ENCODE measurements around the gene GFI1B.
"Not testable (repeated sequence)": the region's sequence is repeated elsewhere in the genome, so short reads cannot be mapped to it uniquely, and the experiment has no call there.

The GFI1B gene

GRCh38 chr9:132991351-132992300 lies 13.1 kb downstream of the GFI1B start:
- Mint-ChIP-seq H3K4me3 (no peak overlapping the region), H3K36me3 (no peaks in the 10 kb centered on the region), H3K27ac (no peak overlapping the region), H3K4me1 (peaks cover 13% of the 10 kb centered on the region in 2 donors), H3K27me3 (peaks cover 42 to 56% of the 10 kb centered on the region in 2 donors), H3K9me3 (no peaks in the 10 kb centered on the region)
- DNase-seq (no peak), ATAC-seq (replicated peaks) (no peak)

GRCh38 chr9:132993511-132993939 lies 15.0 kb downstream of the GFI1B start:
- ATAC-seq (replicated peaks) (no peak), DNase-seq (no peak)
- peaks cover 32 to 43% of the 10 kb centered on the region in 2 donors for H3K27me3 Mint-ChIP-seq
- no peaks in the 10 kb centered on the region for H3K9me3 Mint-ChIP-seq
- peaks cover 13% of the 10 kb centered on the region in 2 donors for H3K4me1 Mint-ChIP-seq
- no peaks in the 10 kb centered on the region for H3K36me3 Mint-ChIP-seq
- no peak overlapping the region for H3K27ac Mint-ChIP-seq
- no peak overlapping the region for H3K4me3 Mint-ChIP-seq

- Mint-ChIP-seq H3K36me3 (no peaks in the 10 kb centered on the region), H3K4me3 (peak overlapping the region in 1 of 2 donors; percentile 37), H3K4me1 (peaks cover 13% of the 10 kb centered on the region in 2 donors), H3K9me3 (no peaks in the 10 kb centered on the region), H3K27ac (no peak overlapping the region), H3K27me3 (peaks cover 27 to 38% of the 10 kb centered on the region in 2 donors)
- peak; percentile 63 to 72 for ATAC-seq (replicated peaks)
- DNase-seq, result no peak
These were observed 16.1 kb downstream of the GFI1B start for GRCh38 chr9:132994410-132995120.

- H3K27ac Mint-ChIP-seq, result no peak overlapping the region
- H3K4me1 Mint-ChIP-seq, result peaks cover 13% of the 10 kb centered on the region in 2 donors
- ATAC-seq (replicated peaks) (no peak), DNase-seq (no peak)
- no peaks in the 10 kb centered on the region for H3K36me3 Mint-ChIP-seq
- H3K27me3 Mint-ChIP-seq, result peaks cover 24 to 37% of the 10 kb centered on the region in 2 donors
- H3K9me3 Mint-ChIP-seq, result no peaks in the 10 kb centered on the region
- no peak overlapping the region for H3K4me3 Mint-ChIP-seq
These were observed 16.6 kb downstream of the GFI1B start for GRCh38 chr9:132995121-132995420.

GRCh38 chr9:132995879-132996278 lies 17.4 kb downstream of the GFI1B start:
- no peak for ATAC-seq (replicated peaks)
- Mint-ChIP-seq H3K27me3 (peaks cover 30 to 38% of the 10 kb centered on the region in 2 donors), H3K9me3 (no peaks in the 10 kb centered on the region), H3K27ac (no peak overlapping the region), H3K4me1 (peaks cover 13% of the 10 kb centered on the region in 2 donors), H3K4me3 (no peak overlapping the region), H3K36me3 (no peaks in the 10 kb centered on the region)
- no peak for DNase-seq

- no peak overlapping the region for H3K4me3 Mint-ChIP-seq
- no peaks in the 10 kb centered on the region for H3K36me3 Mint-ChIP-seq
- DNase-seq (no peak), ATAC-seq (replicated peaks) (no peak)
- H3K9me3 Mint-ChIP-seq, result no peaks in the 10 kb centered on the region
- no peak overlapping the region for H3K27ac Mint-ChIP-seq
- peaks cover 27 to 40% of the 10 kb centered on the region in 2 donors for H3K27me3 Mint-ChIP-seq
- H3K4me1 Mint-ChIP-seq, result peaks cover 10 to 11% of the 10 kb centered on the region in 2 donors
These were observed 18.0 kb downstream of the GFI1B start for GRCh38 chr9:132996526-132996925.

GRCh38 chr9:132997591-132997990 lies 19.1 kb downstream of the GFI1B start:
- peaks cover 7% of the 10 kb centered on the region in 2 donors for H3K4me1 Mint-ChIP-seq
- peaks cover 25 to 39% of the 10 kb centered on the region in 2 donors for H3K27me3 Mint-ChIP-seq
- H3K9me3 Mint-ChIP-seq, result no peaks in the 10 kb centered on the region
- H3K4me3 Mint-ChIP-seq, result no peak overlapping the region
- ATAC-seq (replicated peaks) (no peak), DNase-seq (no peak)
- no peaks in the 10 kb centered on the region for H3K36me3 Mint-ChIP-seq
- H3K27ac Mint-ChIP-seq, result no peak overlapping the region

GRCh38 chr9:132998221-132998620 lies 19.7 kb downstream of the GFI1B start:
- H3K27me3 Mint-ChIP-seq, result peaks cover 26 to 41% of the 10 kb centered on the region in 2 donors
- DNase-seq; ATAC-seq (replicated peaks); H3K27ac Mint-ChIP-seq; H3K4me1 Mint-ChIP-seq; H3K9me3 Mint-ChIP-seq; H3K4me3 Mint-ChIP-seq; H3K36me3 Mint-ChIP-seq: not testable (repeated sequence)

- peaks cover 10 to 16% of the 10 kb centered on the region in 2 donors for H3K4me1 Mint-ChIP-seq
- peaks cover 33 to 47% of the 10 kb centered on the region in 2 donors for H3K27me3 Mint-ChIP-seq
- H3K9me3 Mint-ChIP-seq, result no peaks in the 10 kb centered on the region
- DNase-seq (no peak), ATAC-seq (replicated peaks) (no peak)
- H3K4me3 Mint-ChIP-seq, result no peak overlapping the region
- H3K27ac Mint-ChIP-seq, result peak overlapping the region; percentile 15
- H3K36me3 Mint-ChIP-seq, result no peaks in the 10 kb centered on the region
These were observed 20.5 kb downstream of the GFI1B start for GRCh38 chr9:132998831-132999635.

GRCh38 chr9:133002147-133003070 lies 23.9 kb downstream of the GFI1B start:
- H3K4me3 Mint-ChIP-seq, result no peak overlapping the region
- peaks cover 56 to 59% of the 10 kb centered on the region in 2 donors for H3K27me3 Mint-ChIP-seq
- H3K4me1 Mint-ChIP-seq, result peaks cover 6 to 15% of the 10 kb centered on the region in 2 donors
- H3K36me3 Mint-ChIP-seq, result no peaks in the 10 kb centered on the region
- no peak overlapping the region for H3K27ac Mint-ChIP-seq
- H3K9me3 Mint-ChIP-seq, result peaks cover 0 to 4% of the 10 kb centered on the region in 2 donors
- DNase-seq (no peak), ATAC-seq (replicated peaks) (no peak)

- Mint-ChIP-seq H3K4me1 (peaks cover 6 to 15% of the 10 kb centered on the region in 2 donors), H3K27ac (no peak overlapping the region), H3K9me3 (peaks cover 0 to 4% of the 10 kb centered on the region in 2 donors), H3K27me3 (peaks cover 62 to 63% of the 10 kb centered on the region in 2 donors), H3K36me3 (no peaks in the 10 kb centered on the region), H3K4me3 (no peak overlapping the region)
- DNase-seq (no peak), ATAC-seq (replicated peaks) (no peak)
These were observed 24.6 kb downstream of the GFI1B start for GRCh38 chr9:133003071-133003461.

- DNase-seq (no peak), ATAC-seq (replicated peaks) (no peak)
- Mint-ChIP-seq H3K4me3 (no peak overlapping the region), H3K27ac (no peak overlapping the region), H3K4me1 (peaks cover 6 to 15% of the 10 kb centered on the region in 2 donors), H3K27me3 (peaks cover 64 to 69% of the 10 kb centered on the region in 2 donors), H3K9me3 (peaks cover 0 to 4% of the 10 kb centered on the region in 2 donors), H3K36me3 (no peaks in the 10 kb centered on the region)
These were observed 25.2 kb downstream of the GFI1B start for GRCh38 chr9:133003671-133004090.
